Mesendoderm (in vitro differentiated cells): ENCODE results near the gene PNKP.
A peak's percentile ranks its signal among the peaks of the same experiment; 100 is the strongest.

Experiments
- DNase-seq: peaks from one replicate; pipeline ENCODE4 v3.0.0; 2013
- H2AK5ac ChIP-seq: 2 replicates; pipeline ENCODE4 v1.6.1; 2013; ENCODE audit warnings: low read length, inconsistent platforms
- H2BK120ac ChIP-seq: 2 replicates; pipeline ENCODE4 v1.6.1; 2013; ENCODE audit warnings: low read depth, mild to moderate bottlenecking, low read length, moderate library complexity, mixed read lengths
- H2BK15ac ChIP-seq: replicated peaks from 2 replicates; pipeline ENCODE4 v1.6.1; 2013; ENCODE audit warnings: low read depth, mild to moderate bottlenecking, moderate library complexity
- H2BK5ac ChIP-seq: 2 replicates; pipeline ENCODE4 v1.6.1; 2013; ENCODE audit warnings: low read length, inconsistent platforms
- H3K18ac ChIP-seq: 2 replicates; pipeline ENCODE4 v1.6.1; 2013; ENCODE audit warnings: mild to moderate bottlenecking, low read length, mixed read lengths
- H3K23ac ChIP-seq: one replicate; pipeline ENCODE4 v1.6.1; 2013; ENCODE audit warnings: low read length
- H3K27ac ChIP-seq: 2 replicates; pipeline ENCODE4 v1.5.1; 2013; ENCODE audit warnings: low read depth, mild to moderate bottlenecking, inconsistent platforms, low read length, moderate library complexity
- H3K27me3 ChIP-seq: 2 replicates; pipeline ENCODE4 v1.6.1; 2013; ENCODE audit warnings: low read length, control low read depth, mild to moderate bottlenecking, inconsistent platforms; ENCODE audit not compliant: insufficient read depth, poor library complexity
- H3K36me3 ChIP-seq: 2 replicates; pipeline ENCODE4 v1.6.1; 2013; ENCODE audit warnings: low read length, inconsistent platforms; ENCODE audit not compliant: control insufficient read depth, insufficient read depth
- H3K4ac ChIP-seq: one replicate; pipeline ENCODE4 v1.6.1; 2013; ENCODE audit warnings: low read depth, mild to moderate bottlenecking, low read length, moderate library complexity
- H3K4me1 ChIP-seq: 2 replicates; pipeline ENCODE4 v1.6.1; 2013; ENCODE audit warnings: low read depth, low read length, inconsistent platforms; ENCODE audit not compliant: control insufficient read depth
- H3K4me2 ChIP-seq: 2 replicates; pipeline ENCODE4 v1.6.1; 2013; ENCODE audit warnings: low read length
- H3K4me3 ChIP-seq: 2 replicates; pipeline ENCODE4 v1.5.1; 2013; ENCODE audit warnings: mild to moderate bottlenecking, low read length
- H3K56ac ChIP-seq: one replicate; pipeline ENCODE4 v1.6.1; 2013; ENCODE audit warnings: low read length
- H3K79me1 ChIP-seq: 2 replicates; pipeline ENCODE4 v1.6.1; 2013; ENCODE audit warnings: low read length, inconsistent platforms
- H3K79me2 ChIP-seq: 2 replicates; pipeline ENCODE4 v1.6.1; 2013; ENCODE audit warnings: mild to moderate bottlenecking, low read length; ENCODE audit not compliant: control insufficient read depth, insufficient read depth
- H3K9ac ChIP-seq: 2 replicates; pipeline ENCODE4 v1.6.1; 2013; ENCODE audit warnings: low read length, inconsistent platforms
- H4K5ac ChIP-seq: one replicate; pipeline ENCODE4 v1.6.1; 2013; ENCODE audit warnings: low read length
- H4K8ac ChIP-seq: one replicate; pipeline ENCODE4 v1.6.1; 2013; ENCODE audit warnings: low read depth, mild to moderate bottlenecking, control low read depth, low read length, moderate library complexity
- WGBS: extraction: QIAGEN DNeasy Blood & Tissue Kit; methylation state at CpG from one replicate; pipeline ENCODE4 v1.1.7; 2013; ENCODE audit warnings: low lambda C conversion rate, missing lambda C conversion rate; ENCODE audit not compliant: insufficient coverage; ENCODE audit errors: extremely low coverage; 5-methylcytosine and 5-hydroxymethylcytosine counted together

Gene PNKP

DNA sequence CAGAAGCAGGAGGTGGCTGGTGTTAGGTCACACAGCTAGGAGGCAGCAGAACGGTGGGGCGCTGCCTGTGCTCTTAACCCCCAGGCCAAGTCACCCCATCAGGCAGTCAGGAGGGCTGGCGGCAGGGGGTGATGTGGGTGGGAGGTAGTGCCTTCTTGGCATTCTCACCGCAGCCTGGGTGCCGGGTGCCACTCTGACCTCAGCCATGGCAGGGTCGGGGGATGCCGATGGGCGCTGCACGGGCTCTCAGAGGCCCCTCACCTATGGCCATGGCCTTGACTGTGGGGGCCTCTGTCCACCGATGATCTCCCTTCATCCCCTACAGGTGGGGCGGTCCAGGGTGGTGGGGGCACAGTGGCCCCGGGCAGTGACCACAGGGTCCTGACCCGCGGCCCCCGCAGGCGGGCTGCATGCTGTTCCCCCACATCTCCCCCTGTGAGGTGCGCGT is 10.8 kb downstream of the PNKP start:
- peaks cover 21% of the 10 kb centered on the region for H3K79me1 ChIP-seq
- no peak overlapping the region for H3K27ac ChIP-seq
- H3K4me2 ChIP-seq = no peak overlapping the region
- no CpG with 5 or more reads among the region's 18 CpGs for WGBS
- no peak overlapping the region for H3K4ac ChIP-seq
- H3K18ac ChIP-seq = no peak overlapping the region
- peaks cover 23% of the 10 kb centered on the region for H3K79me2 ChIP-seq
- no peak overlapping the region for H2BK120ac ChIP-seq
- H2BK15ac ChIP-seq = no peak overlapping the region
- H3K27me3 ChIP-seq = no peaks in the 10 kb centered on the region
- no peak overlapping the region for H2BK5ac ChIP-seq
- H4K8ac ChIP-seq = no peak overlapping the region
- no peak overlapping the region for H3K23ac ChIP-seq
- no peak overlapping the region for H2AK5ac ChIP-seq
- peaks cover 8% of the 10 kb centered on the region for H3K4me1 ChIP-seq
- no peak overlapping the region for H3K4me3 ChIP-seq
- no peak overlapping the region for H3K9ac ChIP-seq
- DNase-seq = no peak
- H4K5ac ChIP-seq = no peak overlapping the region
- peaks cover 19% of the 10 kb centered on the region for H3K36me3 ChIP-seq
- no peak overlapping the region for H3K56ac ChIP-seq

DNA sequence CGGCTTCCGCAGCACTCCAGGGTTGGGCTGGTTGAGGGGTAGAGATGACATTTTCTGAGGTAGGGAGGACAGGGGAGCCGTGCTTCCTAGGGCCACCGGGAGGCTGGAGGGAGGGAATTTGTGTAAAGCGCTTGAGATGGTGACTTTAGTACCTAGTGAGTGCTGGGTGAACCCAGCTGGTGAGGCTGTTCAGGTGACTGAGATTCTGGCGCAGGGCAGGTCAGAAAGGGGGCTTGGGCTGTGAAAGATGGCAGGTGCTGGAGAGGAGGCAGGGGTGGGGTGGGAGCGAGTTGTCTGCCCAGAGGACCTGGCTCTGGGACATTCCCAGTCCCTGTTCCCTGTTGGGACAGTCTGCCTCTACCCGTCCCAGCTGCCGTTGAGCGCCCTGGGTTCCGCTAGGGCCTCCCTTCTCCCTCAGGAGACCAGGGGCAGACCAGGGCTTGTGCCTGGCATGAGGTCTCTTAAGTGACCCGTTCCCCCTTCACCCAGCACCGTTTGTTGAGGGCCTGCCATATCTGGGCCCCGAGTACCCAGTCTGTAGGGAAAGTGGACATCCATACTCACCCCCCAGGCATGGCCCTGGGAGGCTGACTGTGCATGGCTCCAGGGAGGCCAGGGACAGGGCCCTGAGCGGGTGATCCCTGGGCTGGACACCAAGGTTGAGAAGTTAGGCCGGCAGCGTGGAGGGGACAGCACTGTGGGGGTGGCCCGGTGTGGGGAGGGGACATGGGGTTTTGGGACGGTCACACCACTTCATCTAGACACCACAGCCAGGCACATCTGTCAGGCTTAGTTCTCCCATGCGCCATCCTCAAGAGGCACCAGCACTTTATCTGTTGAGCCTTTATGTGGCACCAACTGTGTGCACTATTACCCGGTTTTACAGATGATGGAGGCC is 11.5 kb downstream of the PNKP start:
- WGBS = no CpG with 5 or more reads among the region's 21 CpGs
- H3K4me1 ChIP-seq = peaks cover 8% of the 10 kb centered on the region

DNA sequence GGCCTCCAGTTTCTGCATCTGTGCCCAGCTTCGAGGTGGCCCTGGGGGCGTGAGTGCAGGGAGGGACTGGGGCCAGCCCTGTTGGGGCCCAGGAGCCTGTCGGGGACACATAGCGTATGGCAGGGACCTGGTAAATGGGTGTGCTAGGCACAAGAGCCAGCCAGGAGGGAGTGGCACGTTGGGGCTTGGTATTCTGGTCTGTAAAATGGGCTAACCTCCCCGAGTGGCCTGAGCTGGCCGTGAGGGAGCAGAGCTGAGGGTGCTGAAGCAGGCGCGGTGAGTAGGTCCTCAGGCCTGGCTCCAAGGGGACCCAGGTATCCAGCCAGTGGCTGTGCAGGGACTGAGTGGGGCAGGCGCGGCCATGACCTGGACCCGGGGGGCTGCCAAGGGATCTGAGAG is 12.1 kb downstream of the PNKP start:
- H3K4me2 ChIP-seq = no peak overlapping the region
- H3K23ac ChIP-seq = no peak overlapping the region
- WGBS = no CpG with 5 or more reads among the region's 12 CpGs
- no peak overlapping the region for H3K9ac ChIP-seq
- H3K4me1 ChIP-seq = peaks cover 8% of the 10 kb centered on the region
- peaks cover 15% of the 10 kb centered on the region for H3K36me3 ChIP-seq
- H2BK15ac ChIP-seq = no peak overlapping the region
- H4K8ac ChIP-seq = no peak overlapping the region
- H3K18ac ChIP-seq = no peak overlapping the region
- no peak overlapping the region for H2AK5ac ChIP-seq
- H3K79me1 ChIP-seq = peaks cover 21% of the 10 kb centered on the region
- no peak overlapping the region for H3K56ac ChIP-seq
- H3K4ac ChIP-seq = no peak overlapping the region
- H4K5ac ChIP-seq = no peak overlapping the region
- no peak overlapping the region for H3K27ac ChIP-seq
- peaks cover 23% of the 10 kb centered on the region for H3K79me2 ChIP-seq
- DNase-seq = no peak
- no peak overlapping the region for H3K4me3 ChIP-seq
- H2BK120ac ChIP-seq = no peak overlapping the region
- no peaks in the 10 kb centered on the region for H3K27me3 ChIP-seq
- H2BK5ac ChIP-seq = no peak overlapping the region

More for the DNA sequence above, 11.5 kb downstream of the PNKP start:
- H3K27ac ChIP-seq = no peak overlapping the region
- H3K4me3 ChIP-seq = no peak overlapping the region
- no peak overlapping the region for H3K9ac ChIP-seq
- H3K18ac ChIP-seq = no peak overlapping the region
- H2AK5ac ChIP-seq = no peak overlapping the region
- no peak overlapping the region for H3K4me2 ChIP-seq
- no peak overlapping the region for H3K4ac ChIP-seq
- H3K27me3 ChIP-seq = no peaks in the 10 kb centered on the region
- no peak overlapping the region for H2BK5ac ChIP-seq
- peaks cover 23% of the 10 kb centered on the region for H3K79me2 ChIP-seq
- H4K5ac ChIP-seq = no peak overlapping the region
- H3K79me1 ChIP-seq = peaks cover 21% of the 10 kb centered on the region
- no peak overlapping the region for H3K56ac ChIP-seq
- H2BK15ac ChIP-seq = no peak overlapping the region
- no peak overlapping the region for H2BK120ac ChIP-seq
- no peak for DNase-seq
- H3K36me3 ChIP-seq = peaks cover 19% of the 10 kb centered on the region
- no peak overlapping the region for H3K23ac ChIP-seq
- no peak overlapping the region for H4K8ac ChIP-seq

DNA sequence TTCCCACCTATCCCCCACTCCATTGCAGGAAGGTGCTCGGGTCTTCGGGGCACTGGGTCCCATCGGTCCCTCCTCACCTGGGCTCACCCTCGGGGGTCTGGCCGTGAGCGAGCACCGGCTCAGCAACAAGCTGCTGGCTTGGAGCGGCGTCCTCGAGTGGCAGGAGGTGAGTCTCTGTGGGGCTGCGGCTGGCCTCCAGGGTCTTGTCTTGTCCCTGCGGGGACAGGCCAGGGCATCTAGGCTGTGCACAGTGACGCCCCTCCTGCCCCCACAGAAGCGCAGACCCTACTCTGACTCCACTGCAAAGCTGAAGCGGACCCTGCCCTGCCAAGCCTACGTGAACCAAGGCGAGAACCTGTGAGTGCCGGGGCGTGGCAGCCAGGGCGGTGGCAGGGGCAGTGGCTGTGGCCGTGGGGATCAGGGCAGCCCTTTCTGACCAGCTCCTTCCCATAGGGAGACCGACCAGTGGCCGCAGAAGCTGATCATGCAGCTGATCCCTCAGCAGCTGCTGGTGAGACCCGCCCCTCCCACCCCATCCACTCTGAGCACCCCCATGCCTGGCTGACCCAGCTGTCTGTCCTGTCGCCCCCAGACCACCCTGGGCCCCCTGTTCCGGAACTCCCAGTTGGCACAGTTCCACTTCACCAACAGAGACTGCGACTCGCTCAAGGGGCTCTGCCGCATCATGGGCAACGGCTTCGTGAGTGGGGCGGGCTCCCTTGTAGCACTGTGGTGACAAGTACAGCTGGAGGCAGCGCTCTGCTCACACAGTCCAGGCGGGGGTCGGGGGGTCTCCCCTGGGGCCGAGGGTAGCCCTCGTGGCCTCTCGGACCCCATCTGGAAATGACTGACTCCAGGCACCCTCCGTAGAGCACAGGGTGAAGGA is 12.8 kb downstream of the PNKP start:
- Histone ChIP-seq H3K4me3 (no peak overlapping the region), H2BK15ac (no peak overlapping the region), H3K18ac (no peak overlapping the region), H3K4me1 (peaks cover 8% of the 10 kb centered on the region), H3K23ac (no peak overlapping the region), H4K8ac (no peak overlapping the region), H3K4me2 (no peak overlapping the region), H3K79me1 (peaks cover 23% of the 10 kb centered on the region), H2BK5ac (no peak overlapping the region), H3K27ac (no peak overlapping the region), H3K56ac (peak overlapping the region; percentile 15), H3K36me3 (peaks cover 13% of the 10 kb centered on the region), H2AK5ac (no peak overlapping the region), H3K79me2 (peaks cover 23% of the 10 kb centered on the region), H3K27me3 (no peaks in the 10 kb centered on the region), H2BK120ac (no peak overlapping the region), H3K9ac (no peak overlapping the region), H3K4ac (no peak overlapping the region), H4K5ac (no peak overlapping the region)
- WGBS = no CpG with 5 or more reads among the region's 39 CpGs
- no peak for DNase-seq

DNA sequence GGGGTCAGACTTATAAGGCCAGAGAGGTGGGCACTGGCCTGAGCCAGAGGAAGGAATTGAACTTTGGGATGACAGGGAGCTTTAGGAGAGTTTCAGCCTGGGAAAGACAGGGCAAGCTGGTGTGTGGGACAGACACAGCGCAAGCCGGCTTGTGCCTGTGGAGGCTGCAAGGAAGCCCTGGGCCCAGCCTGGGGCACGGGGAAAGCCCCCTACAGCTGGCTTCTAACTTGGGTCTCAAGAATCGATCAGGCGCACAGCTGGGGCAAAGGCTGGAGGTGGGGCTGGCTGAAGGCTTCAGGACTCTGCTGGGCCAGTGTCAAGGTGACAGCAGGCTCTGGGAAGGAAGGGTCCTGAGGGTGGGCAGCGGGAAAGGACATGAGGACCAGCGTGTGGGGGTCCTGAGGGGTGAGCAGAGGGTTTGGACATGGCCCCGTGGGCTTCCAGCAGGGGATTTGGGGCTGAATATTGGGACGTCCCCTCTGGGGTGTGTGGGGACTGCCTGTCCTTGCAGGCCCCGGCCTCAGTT is 13.5 kb downstream of the PNKP start:
- Histone ChIP-seq H3K23ac (no peak overlapping the region), H3K79me2 (peaks cover 23% of the 10 kb centered on the region), H2BK15ac (no peak overlapping the region), H3K56ac (peak overlapping the region; percentile 60), H3K79me1 (peaks cover 27% of the 10 kb centered on the region), H3K4me1 (peaks cover 8% of the 10 kb centered on the region), H3K4me2 (no peak overlapping the region), H3K9ac (peak overlapping the region; percentile 44), H2BK5ac (no peak overlapping the region), H3K4ac (no peak overlapping the region), H4K5ac (no peak overlapping the region), H3K27me3 (no peaks in the 10 kb centered on the region), H4K8ac (no peak overlapping the region), H2BK120ac (no peak overlapping the region), H3K27ac (no peak overlapping the region), H3K36me3 (peaks cover 10% of the 10 kb centered on the region), H2AK5ac (no peak overlapping the region), H3K4me3 (no peak overlapping the region), H3K18ac (no peak overlapping the region)
- DNase-seq = no peak
- no CpG with 5 or more reads among the region's 10 CpGs for WGBS
